NCI-H345 (cell line): ENCODE measurements around the gene GLP2R.

ENCODE experiments used
- DNase-seq: peaks from one replicate; lab custom pipeline; 2025; lab: John Stamatoyannopoulos, UW

GLP2R gene

GRCh38 chr17:9814337-9814945, 11.3 kb upstream of the GLP2R start:
- no peak for DNase-seq

GRCh38 chr17:9816472-9816871, 9.3 kb upstream of the GLP2R start:
- no peak for DNase-seq

- DNase-seq = peak; percentile 0
Observed at GRCh38 chr17:9817086-9817485, 8.6 kb upstream of the GLP2R start.

- DNase-seq = no peak
Observed at GRCh38 chr17:9818760-9819159, 7.0 kb upstream of the GLP2R start.

GRCh38 chr17:9820448-9820847, 5.3 kb upstream of the GLP2R start:
- DNase-seq = no peak

GRCh38 chr17:9821921-9822320, 3.8 kb upstream of the GLP2R start, which contains the start of gene GSG1L2:
Gene GSG1L2 (minus strand): TSS chr17:9822079. CDS start chr17:9822071, 8 bp downstream.
- no peak for DNase-seq

- no peak for DNase-seq
Observed at GRCh38 chr17:9824094-9824493, 1.6 kb upstream of the GLP2R start.

- DNase-seq = no peak
Observed at GRCh38 chr17:9824797-9825338, 856 bp upstream of the GLP2R start.

GRCh38 chr17:9828296-9829295, 2.9 kb downstream of the GLP2R start:
- DNase-seq = no peak

GRCh38 chr17:9829343-9829742, 3.6 kb downstream of the GLP2R start:
- no peak for DNase-seq

GRCh38 chr17:9830711-9831110, 5.0 kb downstream of the GLP2R start:
- no peak for DNase-seq

GRCh38 chr17:9833922-9834321, 8.2 kb downstream of the GLP2R start:
- DNase-seq = no peak

GRCh38 chr17:9837551-9838471, 12.1 kb downstream of the GLP2R start:
- no peak for DNase-seq

- DNase-seq = no peak
Observed at GRCh38 chr17:9839433-9839832, 13.7 kb downstream of the GLP2R start.

- no peak for DNase-seq
Observed at GRCh38 chr17:9842057-9842758, 16.5 kb downstream of the GLP2R start.

GRCh38 chr17:9843152-9844010, 17.7 kb downstream of the GLP2R start:
- DNase-seq = no peak

- DNase-seq = no peak
Observed at GRCh38 chr17:9844153-9844552, 18.4 kb downstream of the GLP2R start.

- no peak for DNase-seq
Observed at GRCh38 chr17:9845306-9845705, 19.6 kb downstream of the GLP2R start.

GRCh38 chr17:9850151-9850550, 24.4 kb downstream of the GLP2R start:
- DNase-seq = no peak

GRCh38 chr17:9854255-9854654, 28.5 kb downstream of the GLP2R start:
- no peak for DNase-seq
